PC-9 (cell line): ENCODE data around the gene AKAP7. TPM values are rescaled to one million over a fixed set of nuclear protein-coding genes. Genes with fewer than 3 reads are reported as not detected.

Experiments
- BruUV-seq: library from RNA; stranded (reverse); fragments of 400-500 nt; replicated peaks from 2 replicates; lab custom pipeline; 2021; lab: Mats Ljungman, UMichigan
- CTCF ChIA-PET: fragments of 300-600 bp; sonication (Branson Sonifier 250); formaldehyde crosslinking; loops from one replicate; lab custom pipeline; 2022; ENCODE audit warnings: antibody characterized with exemption; lab: Charles Lee
- POLR2A ChIA-PET: fragments of 300-600 bp; sonication (Branson Sonifier 250); formaldehyde crosslinking; loops from one replicate; lab custom pipeline; 2022; ENCODE audit warnings: antibody characterized with exemption; ENCODE audit not compliant: unreplicated experiment; lab: Charles Lee
- DNase-seq, 2 experiments: peaks; one replicate each; pipeline versions ENCODE4 v3.0.0 to v3.0.0-alpha.2; 2015 to 2022; ENCODE audit warnings: mixed read lengths in 1 of 2
- H2AFZ ChIP-seq: fragments of 200-600 bp; sonication (generic); 2 replicates; pipeline ENCODE4 v1.8.1; 2017; ENCODE audit warnings: antibody characterized with exemption
- H3F3A ChIP-seq: fragments of 200-600 bp; sonication (generic); 2 replicates; pipeline ENCODE4 v1.8.1; 2017; ENCODE audit warnings: antibody characterized with exemption, mild to moderate bottlenecking, low read depth; ENCODE audit not compliant: insufficient read depth
- H3K27ac ChIP-seq: fragments of 200-600 bp; sonication (generic); 2 replicates; pipeline ENCODE4 v1.6.1; 2016; ENCODE audit warnings: mixed run types
- H3K27me3 ChIP-seq: fragments of 200-600 bp; sonication (generic); 2 replicates; pipeline ENCODE4 v1.6.1; 2016; ENCODE audit warnings: low read depth, mixed run types; ENCODE audit not compliant: insufficient read depth
- H3K36me3 ChIP-seq: fragments of 200-600 bp; sonication (generic); 2 replicates; pipeline ENCODE4 v1.6.1; 2016; ENCODE audit warnings: low read depth, mixed run types
- H3K4me1 ChIP-seq: fragments of 200-600 bp; sonication (generic); replicated peaks from 2 replicates; pipeline ENCODE4 v1.6.1; 2016; ENCODE audit warnings: mixed run types; ENCODE audit not compliant: insufficient read depth
- H3K4me2 ChIP-seq: fragments of 200-600 bp; sonication (generic); 2 replicates; pipeline ENCODE4 v1.6.1; 2017; ENCODE audit warnings: mixed run types
- H3K4me3 ChIP-seq: fragments of 200-600 bp; sonication (generic); 2 replicates; pipeline ENCODE4 v1.6.1; 2016; ENCODE audit warnings: mixed run types
- H3K79me2 ChIP-seq: fragments of 200-600 bp; sonication (generic); 2 replicates; pipeline ENCODE4 v1.6.1; 2017; ENCODE audit warnings: low read depth, mixed run types
- H3K9me2 ChIP-seq: fragments of 200-600 bp; sonication (generic); 2 replicates; pipeline ENCODE4 v1.8.1; 2017; ENCODE audit warnings: mild to moderate bottlenecking; ENCODE audit not compliant: insufficient read depth
- H3K9me3 ChIP-seq: fragments of 200-600 bp; sonication (generic); 2 replicates; pipeline ENCODE4 v1.8.1; 2016; ENCODE audit warnings: low read depth; ENCODE audit not compliant: insufficient read depth
- H4K20me1 ChIP-seq: fragments of 200-600 bp; sonication (generic); 2 replicates; pipeline ENCODE4 v1.8.1; 2017; ENCODE audit not compliant: insufficient read depth
- CTCF ChIP-seq: fragments of 200-600 bp; sonication (generic); conservative IDR thresholded peaks from 2 replicates; pipeline ENCODE4 v1.6.1; 2017; ENCODE audit warnings: mixed run types, antibody characterized with exemption, mild to moderate bottlenecking, moderate library complexity
- EZH2 ChIP-seq: fragments of 200-600 bp; sonication (generic); IDR thresholded peaks from 2 replicates; pipeline ENCODE4 v1.8.0; 2017; ENCODE audit warnings: antibody characterized with exemption, low read depth
- intact Hi-C: fragments of 100-400 bp; cut with micrococcal nuclease; formaldehyde crosslinking; loops from one replicate; pipeline ENCODE4 v1.10.0; 2022; ENCODE audit not compliant: unreplicated experiment
- total RNA-seq: library from RNA; stranded (reverse); gene quantifications from 2 replicates; pipeline ENCODE4 v1.2.3, GENCODE V29; 2021

Gene AKAP7
- total RNA-seq, 1 experiment from 2014 or later, result 3.8 TPM

GRCh38 chr6:131331873-131332781 is 196.9 kb downstream of the AKAP7 start:
- no TSS peak for BruUV-seq
- DNase-seq, result no peak
- H2AFZ ChIP-seq, result no peak overlapping the region
- H3K79me2 ChIP-seq, result no peaks in the 10 kb centered on the region
- TF ChIP-seq EZH2, result no peak
- no peak for TF ChIP-seq CTCF
- H3K9me3 ChIP-seq, result no peaks in the 10 kb centered on the region
- no peak overlapping the region for H3K4me3 ChIP-seq
- H3K36me3 ChIP-seq, result no peaks in the 10 kb centered on the region
- no peaks in the 10 kb centered on the region for H3F3A ChIP-seq
- no peaks in the 10 kb centered on the region for H3K9me2 ChIP-seq
- intact Hi-C loops, result no loop called here
- no peak overlapping the region for H3K27ac ChIP-seq
- POLR2A ChIA-PET, result no interaction called here
- no peaks in the 10 kb centered on the region for H4K20me1 ChIP-seq
- H3K27me3 ChIP-seq, result no peaks in the 10 kb centered on the region
- H3K4me2 ChIP-seq, result no peak overlapping the region
- CTCF ChIA-PET, result no interaction called here
- no peaks in the 10 kb centered on the region for H3K4me1 ChIP-seq

Other genes starting within 250 kb of the AKAP7 start
- gene EPB41L2, start 72.2 kb upstream of the AKAP7 start, total RNA-seq, result 59.1 and 67.4 TPM in 2 replicates